Breast epithelium (tissue), 3 donors: Measurements from ENCODE around the gene TTC28.

ENCODE experiments used
- POLR2A ChIP-seq: fragments of 450-650 bp; IDR thresholded peaks from one replicate; pipeline ENCODE4 v1.6.1; 2016; ENCODE audit warnings: antibody characterized with exemption, mild to moderate bottlenecking, moderate library complexity
- POLR2AphosphoS5 ChIP-seq, 3 donors: sonication (generic); formaldehyde crosslinking; IDR thresholded peaks; one replicate each; pipeline ENCODE4 v1.6.1; 2017; ENCODE audit warnings: antibody characterized with exemption in 3 of 3
- TF ChIP-seq, protein P1 (sequence below), 3 donors: fragments of 450-650 bp; IDR thresholded peaks; one replicate each; pipeline ENCODE4 v1.5.1; 2016 to 2017; ENCODE audit warnings: antibody characterized with exemption in 3 of 3, mild to moderate bottlenecking in 3 of 3, moderate library complexity in 3 of 3

GRCh38 chr22:28398981-28399380 lies 280.7 kb downstream of the TTC28 start:
- TF ChIP-seq, protein P1, sequence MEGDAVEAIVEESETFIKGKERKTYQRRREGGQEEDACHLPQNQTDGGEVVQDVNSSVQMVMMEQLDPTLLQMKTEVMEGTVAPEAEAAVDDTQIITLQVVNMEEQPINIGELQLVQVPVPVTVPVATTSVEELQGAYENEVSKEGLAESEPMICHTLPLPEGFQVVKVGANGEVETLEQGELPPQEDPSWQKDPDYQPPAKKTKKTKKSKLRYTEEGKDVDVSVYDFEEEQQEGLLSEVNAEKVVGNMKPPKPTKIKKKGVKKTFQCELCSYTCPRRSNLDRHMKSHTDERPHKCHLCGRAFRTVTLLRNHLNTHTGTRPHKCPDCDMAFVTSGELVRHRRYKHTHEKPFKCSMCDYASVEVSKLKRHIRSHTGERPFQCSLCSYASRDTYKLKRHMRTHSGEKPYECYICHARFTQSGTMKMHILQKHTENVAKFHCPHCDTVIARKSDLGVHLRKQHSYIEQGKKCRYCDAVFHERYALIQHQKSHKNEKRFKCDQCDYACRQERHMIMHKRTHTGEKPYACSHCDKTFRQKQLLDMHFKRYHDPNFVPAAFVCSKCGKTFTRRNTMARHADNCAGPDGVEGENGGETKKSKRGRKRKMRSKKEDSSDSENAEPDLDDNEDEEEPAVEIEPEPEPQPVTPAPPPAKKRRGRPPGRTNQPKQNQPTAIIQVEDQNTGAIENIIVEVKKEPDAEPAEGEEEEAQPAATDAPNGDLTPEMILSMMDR (IDR thresholded peaks at IDR 0.05): no peak
- TF ChIP-seq POLR2A: no peak
- TF ChIP-seq POLR2AphosphoS5 (IDR thresholded peaks at IDR 0.05): no peak
